ENCODE measurements around the gene MIPOL1.
"Not testable (repeated sequence)": the region's sequence is repeated elsewhere in the genome, so short reads cannot be mapped to it uniquely, and the experiment has no call there.

The MIPOL1 gene

GRCh38 chr14:37187294-37187693 lies 10.4 kb upstream of the MIPOL1 start:
- no peak for DNase-seq

- DNase-seq = not testable (repeated sequence)
These were observed 9.7 kb upstream of the MIPOL1 start for GRCh38 chr14:37187840-37188577.

GRCh38 chr14:37189733-37190132 lies 8.0 kb upstream of the MIPOL1 start:
- DNase-seq = not testable (repeated sequence)

GRCh38 chr14:37194698-37195097 lies 3.0 kb upstream of the MIPOL1 start:
- no peak for DNase-seq

- DNase-seq = peak; percentile 48
These were observed 2.4 kb upstream of the MIPOL1 start for GRCh38 chr14:37195327-37195726.

- DNase-seq = no peak
These were observed 925 bp upstream of the MIPOL1 start for GRCh38 chr14:37196604-37197420.

GRCh38 chr14:37198273-37198598 lies 499 bp downstream of the MIPOL1 start:
- DNase-seq = no peak

GRCh38 chr14:37198907-37199306 lies 1.2 kb downstream of the MIPOL1 start:
- no peak for DNase-seq

GRCh38 chr14:37201724-37202123 lies 4.0 kb downstream of the MIPOL1 start:
- DNase-seq = no peak

GRCh38 chr14:37202265-37202664 lies 4.5 kb downstream of the MIPOL1 start:
- peak; percentile 7 for DNase-seq

- DNase-seq = no peak
These were observed 5.1 kb downstream of the MIPOL1 start for GRCh38 chr14:37202812-37203211.

GRCh38 chr14:37203423-37203822 lies 5.7 kb downstream of the MIPOL1 start:
- DNase-seq = no peak

GRCh38 chr14:37205623-37206605 lies 8.2 kb downstream of the MIPOL1 start:
- DNase-seq = not testable (repeated sequence)

- DNase-seq = not testable (repeated sequence)
These were observed 11.9 kb downstream of the MIPOL1 start for GRCh38 chr14:37209617-37210016.

GRCh38 chr14:37210448-37210847 lies 12.7 kb downstream of the MIPOL1 start:
- DNase-seq = no peak

- no peak for DNase-seq
These were observed 15.3 kb downstream of the MIPOL1 start for GRCh38 chr14:37213016-37213415.

- DNase-seq = no peak
These were observed 17.6 kb downstream of the MIPOL1 start for GRCh38 chr14:37215345-37215744.

- DNase-seq = no peak
These were observed 23.3 kb downstream of the MIPOL1 start for GRCh38 chr14:37221073-37221472.

GRCh38 chr14:37223947-37224474 lies 26.3 kb downstream of the MIPOL1 start:
- no peak for DNase-seq

- not testable (repeated sequence) for DNase-seq
These were observed 27.9 kb downstream of the MIPOL1 start for GRCh38 chr14:37225668-37226067.

GRCh38 chr14:37230551-37231194 lies 32.9 kb downstream of the MIPOL1 start:
- DNase-seq = peak; percentile 64

- DNase-seq = peak; percentile 58
These were observed 35.3 kb downstream of the MIPOL1 start for GRCh38 chr14:37232907-37233481.
